ENCODE measurements around the gene MAGEB6.
"Not testable (repeated sequence)": the region's sequence is repeated elsewhere in the genome, so short reads cannot be mapped to it uniquely, and the experiment has no call there.

MAGEB6 gene, protein sequence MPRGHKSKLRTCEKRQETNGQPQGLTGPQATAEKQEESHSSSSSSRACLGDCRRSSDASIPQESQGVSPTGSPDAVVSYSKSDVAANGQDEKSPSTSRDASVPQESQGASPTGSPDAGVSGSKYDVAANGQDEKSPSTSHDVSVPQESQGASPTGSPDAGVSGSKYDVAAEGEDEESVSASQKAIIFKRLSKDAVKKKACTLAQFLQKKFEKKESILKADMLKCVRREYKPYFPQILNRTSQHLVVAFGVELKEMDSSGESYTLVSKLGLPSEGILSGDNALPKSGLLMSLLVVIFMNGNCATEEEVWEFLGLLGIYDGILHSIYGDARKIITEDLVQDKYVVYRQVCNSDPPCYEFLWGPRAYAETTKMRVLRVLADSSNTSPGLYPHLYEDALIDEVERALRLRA

DNA sequence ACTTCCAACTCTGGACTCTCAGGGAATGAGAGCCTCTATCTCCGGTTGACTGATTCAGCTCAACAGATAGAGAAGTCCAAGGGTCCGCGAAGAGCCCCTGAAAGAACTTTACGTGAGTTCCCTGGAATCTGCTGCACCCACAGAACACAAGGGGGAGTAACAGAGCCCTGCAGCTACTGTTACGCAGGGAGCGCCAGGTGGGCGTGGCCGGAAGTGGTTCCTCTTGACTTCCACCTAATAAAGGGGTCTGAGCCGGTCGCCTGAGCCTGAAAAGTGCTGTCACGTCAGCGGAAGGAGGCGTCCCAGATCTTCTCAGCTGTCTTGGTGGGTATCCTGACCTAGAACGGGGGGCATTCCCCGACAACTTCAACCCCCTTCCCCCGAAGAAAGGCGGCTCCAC lies at the start of gene MAGEB6:
Gene MAGEB6 (plus strand): TSS at position 237 of the 400 bp plus-strand sequence. CDS start 1,407 bp downstream, outside the sequence.
- DNase-seq: no peak

DNA sequence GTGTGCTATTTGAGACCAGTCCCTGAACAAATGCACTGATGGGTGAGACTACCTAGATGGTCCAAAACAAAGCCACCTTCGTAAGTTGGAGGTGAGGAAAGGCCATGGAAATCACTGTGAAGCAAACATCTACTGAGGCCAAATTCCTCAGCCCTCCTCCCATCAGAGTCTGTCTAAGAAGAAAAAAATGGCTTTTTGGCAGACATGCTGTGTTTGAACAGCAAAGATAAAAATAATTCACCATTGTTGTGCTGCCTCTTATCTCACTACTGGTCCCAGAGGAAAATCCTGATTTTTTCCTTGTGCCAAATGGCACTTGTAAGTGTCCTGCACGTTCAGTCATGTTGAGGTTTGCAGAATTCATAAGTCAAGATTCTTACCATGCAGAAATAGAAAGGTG lies 46.2 kb upstream of the MAGEB6 start:
- DNase-seq: no peak

DNA sequence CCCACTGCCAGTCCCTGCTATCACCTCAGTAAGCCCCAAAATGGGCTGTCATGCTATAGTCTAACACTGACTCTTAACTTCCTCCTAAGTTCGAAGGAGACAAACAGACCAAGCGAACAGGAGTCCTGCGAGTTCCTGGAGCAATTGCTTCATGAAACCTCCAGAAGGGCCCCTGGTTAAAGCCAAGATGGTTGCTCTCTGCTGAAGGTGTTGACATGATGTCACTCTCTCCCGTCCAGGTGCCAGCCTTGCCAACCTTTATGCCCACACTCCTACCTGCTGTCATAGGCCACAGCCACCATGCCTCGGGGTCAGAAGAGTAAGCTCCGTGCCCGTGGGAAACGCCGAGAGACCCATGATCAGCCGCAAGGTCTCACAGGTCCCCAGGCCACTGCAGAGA lies 31.9 kb upstream of the MAGEB6 start, which contains the start of gene MAGEB6B:
Gene MAGEB6B (plus strand): TSS at position 301 of the 400 bp plus-strand sequence. CDS start 0 bp downstream, at position 301.
- DNase-seq: no peak

DNA sequence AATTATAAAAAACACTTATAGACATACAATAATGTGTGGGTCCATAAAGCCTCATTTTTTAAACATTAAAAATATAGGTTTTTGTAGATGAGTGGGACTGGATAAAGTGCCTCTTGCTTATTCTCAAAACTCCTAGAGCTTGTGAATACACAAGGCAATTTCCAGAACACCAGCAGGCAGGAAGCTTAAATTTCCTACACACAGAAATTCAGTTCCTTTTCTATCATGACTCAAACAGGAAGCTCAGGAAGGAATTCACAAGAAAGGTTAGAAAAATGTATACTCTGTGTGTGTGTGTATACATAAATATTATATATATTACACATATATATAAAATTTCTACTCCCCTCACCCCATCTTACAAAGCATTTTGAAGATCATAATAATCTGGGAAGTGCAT lies 11.3 kb downstream of the MAGEB6 start:
- no peak for DNase-seq

DNA sequence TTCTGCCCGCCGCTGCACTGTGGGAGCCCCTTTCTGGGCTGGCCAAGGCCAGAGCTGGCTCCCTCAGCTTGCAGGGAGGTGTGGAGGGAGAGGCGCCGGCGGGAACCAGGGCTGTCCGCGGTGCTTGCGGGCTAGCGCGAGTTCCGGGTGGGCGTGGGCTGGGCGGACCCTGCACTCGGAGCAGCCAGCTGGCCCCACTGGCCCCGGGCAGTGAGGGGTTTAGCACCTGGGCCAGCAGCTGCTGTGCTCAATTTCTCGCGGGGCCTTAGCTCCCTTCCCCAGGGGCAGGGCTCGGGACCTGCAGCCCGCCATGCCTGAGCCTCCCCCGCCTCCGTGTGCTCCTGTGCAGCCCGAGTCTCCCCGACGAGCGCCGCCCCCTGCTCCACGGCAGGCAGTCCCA lies 12.5 kb downstream of the MAGEB6 start:
- DNase-seq: not testable (repeated sequence)

DNA sequence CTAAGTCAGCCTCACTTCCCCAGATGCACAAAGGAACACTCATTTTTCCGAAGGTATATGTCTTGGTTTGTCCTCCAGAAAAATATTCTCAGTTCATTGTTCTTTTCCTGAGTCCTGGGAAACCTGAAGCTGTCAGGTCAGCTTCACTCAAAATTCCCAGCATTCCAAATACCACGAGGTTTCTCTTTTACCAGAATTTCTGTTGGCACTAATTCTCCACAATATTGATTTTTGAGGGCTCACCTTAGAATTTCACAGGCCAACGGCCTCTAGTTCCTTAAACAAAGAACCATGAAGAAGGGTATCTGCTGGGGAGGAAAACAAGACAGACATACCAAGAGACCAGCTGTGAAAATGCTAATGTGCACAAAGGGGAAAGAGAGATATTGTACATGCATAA lies 15.8 kb downstream of the MAGEB6 start:
- DNase-seq: no peak

DNA sequence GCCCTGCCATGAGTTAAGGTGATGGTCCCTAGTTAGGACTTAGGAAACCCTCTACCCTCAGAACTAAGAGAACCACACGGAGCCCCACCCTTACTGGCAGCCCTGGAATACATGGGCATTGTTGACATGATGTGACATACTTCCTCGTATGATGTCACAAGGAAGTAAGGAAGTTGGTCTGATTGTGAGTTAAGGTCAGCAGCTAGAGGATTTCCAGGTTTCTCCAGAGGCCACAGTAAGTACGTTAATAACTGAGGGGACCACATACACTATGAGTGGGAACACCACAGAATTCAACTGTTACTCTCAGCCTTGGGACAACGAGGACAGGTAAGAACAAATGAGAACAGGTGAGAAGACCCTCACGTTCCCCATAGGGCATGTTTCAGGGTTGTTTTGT lies 23.6 kb downstream of the MAGEB6 start, which contains the start of gene MAGEB5:
Gene MAGEB5 (plus strand): TSS at position 301 of the 400 bp plus-strand sequence. CDS start 1,133 bp downstream, outside the sequence.
- DNase-seq: no peak

DNA sequence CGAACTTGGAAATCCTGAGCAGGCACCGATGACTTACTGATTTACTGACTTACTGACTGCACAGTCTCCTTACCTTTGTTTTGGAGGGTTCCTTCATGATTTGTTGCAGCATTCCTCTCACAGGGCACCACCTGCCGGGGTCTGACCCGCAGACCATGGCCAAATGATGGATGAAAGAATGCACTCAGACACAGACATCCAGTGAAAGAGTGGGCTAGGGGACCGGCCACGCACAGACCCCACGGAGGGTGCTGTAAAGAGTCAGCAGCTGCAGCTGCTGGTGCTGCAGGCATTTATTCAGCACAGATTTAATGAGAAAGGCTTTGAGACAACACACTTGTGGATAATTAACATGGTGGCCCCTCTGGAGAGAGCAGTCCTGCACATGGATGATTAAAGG lies 27.1 kb downstream of the MAGEB6 start:
- no peak for DNase-seq

DNA sequence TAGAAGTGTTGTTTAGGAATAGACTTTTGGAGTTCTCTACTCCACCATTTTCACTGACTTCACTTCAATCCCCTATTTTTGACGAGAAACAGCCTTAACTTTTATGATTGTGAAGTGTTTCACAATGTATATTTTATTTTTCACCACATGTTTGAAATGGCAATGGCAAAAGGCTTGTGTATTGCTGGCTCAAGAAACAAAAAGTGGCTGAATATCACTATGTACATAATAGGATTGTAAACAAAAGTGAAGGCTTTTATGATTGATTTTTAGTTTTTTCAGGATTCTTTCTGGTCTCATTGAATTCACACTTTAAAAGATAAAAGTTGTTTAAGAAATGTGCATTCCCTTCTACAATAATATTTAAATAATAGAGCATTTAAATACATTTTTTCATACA lies 41.9 kb downstream of the MAGEB6 start:
- DNase-seq: no peak
